Measurements from ENCODE around the gene TRIM31. TPM values are rescaled to one million over a fixed set of nuclear protein-coding genes. Genes with fewer than 3 reads are reported as not detected.

Gene TRIM31
- total RNA-seq, 4 donors from 2014 or later = 1.3 TPM; not detected in 3

DNA sequence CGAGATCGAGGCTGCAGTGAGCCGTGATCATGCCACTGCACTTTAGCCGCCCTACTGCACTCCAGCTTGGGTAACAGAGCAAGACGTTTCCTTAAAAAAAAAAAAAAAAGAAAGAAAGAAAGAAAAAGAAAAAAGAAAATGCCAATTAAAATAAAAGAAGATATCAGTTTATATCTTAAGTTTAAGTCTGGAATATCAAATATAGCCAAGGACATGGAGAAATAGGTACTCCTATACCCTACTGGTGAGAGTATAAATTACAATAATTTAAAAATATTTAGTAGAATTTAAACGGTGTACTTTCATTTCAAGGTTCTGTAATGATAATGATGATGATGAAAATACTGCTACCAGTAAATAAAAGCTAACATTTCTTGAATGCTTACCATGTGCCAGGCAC lies 3.8 kb upstream of the TRIM31 start:
- no peaks in the 10 kb centered on the region for H3K36me3 ChIP-seq
- no peak overlapping the region for H3K27ac ChIP-seq (replicated peaks in 1 of 4)
- H3K9me3 ChIP-seq = no peaks in the 10 kb centered on the region
- intact Hi-C loops (cut with DNase I) = no loop called here
- TF ChIP-seq, protein P1, sequence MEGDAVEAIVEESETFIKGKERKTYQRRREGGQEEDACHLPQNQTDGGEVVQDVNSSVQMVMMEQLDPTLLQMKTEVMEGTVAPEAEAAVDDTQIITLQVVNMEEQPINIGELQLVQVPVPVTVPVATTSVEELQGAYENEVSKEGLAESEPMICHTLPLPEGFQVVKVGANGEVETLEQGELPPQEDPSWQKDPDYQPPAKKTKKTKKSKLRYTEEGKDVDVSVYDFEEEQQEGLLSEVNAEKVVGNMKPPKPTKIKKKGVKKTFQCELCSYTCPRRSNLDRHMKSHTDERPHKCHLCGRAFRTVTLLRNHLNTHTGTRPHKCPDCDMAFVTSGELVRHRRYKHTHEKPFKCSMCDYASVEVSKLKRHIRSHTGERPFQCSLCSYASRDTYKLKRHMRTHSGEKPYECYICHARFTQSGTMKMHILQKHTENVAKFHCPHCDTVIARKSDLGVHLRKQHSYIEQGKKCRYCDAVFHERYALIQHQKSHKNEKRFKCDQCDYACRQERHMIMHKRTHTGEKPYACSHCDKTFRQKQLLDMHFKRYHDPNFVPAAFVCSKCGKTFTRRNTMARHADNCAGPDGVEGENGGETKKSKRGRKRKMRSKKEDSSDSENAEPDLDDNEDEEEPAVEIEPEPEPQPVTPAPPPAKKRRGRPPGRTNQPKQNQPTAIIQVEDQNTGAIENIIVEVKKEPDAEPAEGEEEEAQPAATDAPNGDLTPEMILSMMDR (IDR thresholded peaks at IDR 0.05) = peak in 1 of 3 experiments; percentile 8
- TF ChIP-seq POLR2AphosphoS5 (IDR thresholded peaks at IDR 0.05) = no peak
- no peaks in the 10 kb centered on the region for H3K4me1 ChIP-seq
- 75% methylated on average over 6 of the region's 6 CpGs for WGBS
- H3K27me3 ChIP-seq = peaks cover 0 to 49% (median 5%) of the 10 kb centered on the region in 4 donors
- no peak for DNase-seq (ENCODE audit: extremely low spot score)
- H3K4me3 ChIP-seq = no peak overlapping the region

DNA sequence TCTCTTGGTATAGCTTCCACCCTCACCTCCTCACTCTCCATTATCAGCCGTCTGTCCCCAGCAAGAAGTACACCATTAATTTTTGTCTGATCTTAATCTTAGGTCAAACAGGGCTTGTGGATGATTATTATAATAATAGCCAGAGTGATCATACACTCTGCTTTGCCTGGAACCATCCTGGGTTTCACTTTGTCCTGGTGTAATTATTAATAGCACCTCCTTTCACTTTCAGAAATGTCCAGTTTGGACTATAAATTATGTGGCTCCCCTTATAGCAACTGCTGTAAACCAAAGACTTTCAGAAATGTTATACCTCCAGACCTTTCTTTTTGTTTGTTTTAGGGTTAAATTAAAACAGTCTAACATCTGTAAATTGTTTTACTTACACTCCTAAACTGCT lies 951 bp upstream of the TRIM31 start:
- 71% methylated on average over 1 of the region's 1 CpG for WGBS
- intact Hi-C loops (cut with DNase I) = no loop called here
- Histone ChIP-seq H3K4me1 (no peaks in the 10 kb centered on the region), H3K36me3 (no peaks in the 10 kb centered on the region), H3K27ac (replicated peaks in 1 of 4) (no peak overlapping the region), H3K27me3 (peaks cover 0 to 75% (median 7%) of the 10 kb centered on the region in 4 donors), H3K4me3 (no peak overlapping the region), H3K9me3 (no peaks in the 10 kb centered on the region)
- no peak for DNase-seq (ENCODE audit: extremely low spot score)
- TF ChIP-seq POLR2A (IDR thresholded peaks at IDR 0.05; ENCODE audit: low read depth) (no peak), POLR2AphosphoS5 (IDR thresholded peaks at IDR 0.05) (no peak), EP300 (IDR thresholded peaks at IDR 0.05) (no peak)
- TF ChIP-seq, protein P1 (IDR thresholded peaks at IDR 0.05) = no peak

DNA sequence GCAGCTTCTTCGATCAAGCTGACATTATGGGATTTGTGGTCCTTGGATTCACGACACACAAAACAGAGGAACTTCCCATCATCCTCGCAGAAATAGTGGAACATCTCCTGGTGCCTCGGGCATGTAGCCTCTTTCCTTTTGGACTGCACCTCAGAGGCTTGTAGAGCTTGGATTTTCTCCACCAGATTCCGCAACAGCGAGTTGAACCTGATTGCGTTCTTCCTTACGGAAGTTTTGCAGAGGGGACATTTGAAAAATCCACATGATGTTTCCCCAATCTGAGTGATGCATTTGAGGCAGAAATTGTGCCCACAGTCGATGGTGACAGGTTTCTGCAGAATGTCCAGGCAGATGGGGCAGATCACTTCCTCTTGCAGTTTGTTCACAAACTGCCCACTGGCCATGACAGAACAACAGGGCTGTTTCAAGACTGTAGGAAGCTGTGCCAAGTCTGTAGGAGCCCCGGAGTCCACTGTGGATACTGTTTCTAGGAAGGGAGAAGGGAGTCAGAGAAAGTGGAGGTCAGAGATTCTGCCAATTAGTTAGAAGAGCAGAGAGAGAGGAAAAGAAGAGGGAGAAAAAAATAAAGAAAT lies 392 bp downstream of the TRIM31 start:
- DNase-seq (ENCODE audit: extremely low spot score) = no peak
- Histone ChIP-seq H3K27me3 (peaks cover 0 to 81% (median 7%) of the 10 kb centered on the region in 4 donors), H3K4me3 (no peak overlapping the region), H3K27ac (replicated peaks in 1 of 4) (no peak overlapping the region), H3K4me1 (no peaks in the 10 kb centered on the region), H3K9me3 (no peaks in the 10 kb centered on the region), H3K36me3 (no peaks in the 10 kb centered on the region)
- intact Hi-C loops (cut with DNase I) = no loop called here
- WGBS = 74% methylated on average over 10 of the region's 10 CpGs
- TF ChIP-seq POLR2A (IDR thresholded peaks at IDR 0.05; ENCODE audit: low read depth) = no peak
- TF ChIP-seq POLR2AphosphoS5 (IDR thresholded peaks at IDR 0.05) = no peak

DNA sequence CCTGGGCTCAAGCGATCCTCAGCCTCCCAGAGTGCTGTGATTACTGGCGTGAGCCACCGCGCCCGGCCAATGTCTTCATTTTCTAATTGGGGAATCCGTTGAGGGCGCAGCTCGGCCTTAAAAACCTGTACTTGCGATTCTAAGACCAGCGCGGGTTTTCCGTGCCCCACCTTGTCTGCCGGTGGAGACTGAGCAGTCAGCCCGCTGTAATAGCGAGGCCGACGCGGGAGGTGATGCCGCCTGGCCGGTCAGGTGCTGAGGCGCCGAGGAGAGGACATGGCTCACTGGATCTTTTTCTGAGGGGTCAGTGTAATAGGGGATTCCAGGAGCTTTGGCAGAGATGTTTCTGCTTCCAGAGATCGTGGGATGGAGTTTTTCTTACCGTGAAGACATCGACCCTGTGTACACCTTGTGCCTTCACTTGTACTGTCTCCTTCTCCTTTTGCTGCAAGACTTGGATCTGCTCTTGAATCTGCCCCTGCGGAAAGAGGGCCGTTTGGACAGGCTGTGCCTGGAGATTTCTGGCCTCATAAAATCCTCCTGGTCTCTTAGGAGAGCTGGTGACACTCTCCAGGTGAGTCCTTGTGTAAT lies 1.5 kb downstream of the TRIM31 start:
- DNase-seq (ENCODE audit: extremely low spot score) = no peak
- no peaks in the 10 kb centered on the region for H3K9me3 ChIP-seq
- 52% methylated on average over 27 of the region's 27 CpGs for WGBS
- no peak for TF ChIP-seq EP300 (IDR thresholded peaks at IDR 0.05)
- TF ChIP-seq POLR2A (IDR thresholded peaks at IDR 0.05; ENCODE audit: low read depth) = no peak
- TF ChIP-seq, protein P1 (IDR thresholded peaks at IDR 0.05) = no peak
- TF ChIP-seq POLR2AphosphoS5 (IDR thresholded peaks at IDR 0.05) = no peak
- H3K27ac ChIP-seq (replicated peaks in 1 of 4) = no peak overlapping the region
- no peaks in the 10 kb centered on the region for H3K36me3 ChIP-seq
- no peak overlapping the region for H3K4me3 ChIP-seq
- H3K4me1 ChIP-seq = no peaks in the 10 kb centered on the region
- intact Hi-C loops (cut with DNase I) = no loop called here
- H3K27me3 ChIP-seq = peaks cover 0 to 85% (median 7%) of the 10 kb centered on the region in 4 donors

DNA sequence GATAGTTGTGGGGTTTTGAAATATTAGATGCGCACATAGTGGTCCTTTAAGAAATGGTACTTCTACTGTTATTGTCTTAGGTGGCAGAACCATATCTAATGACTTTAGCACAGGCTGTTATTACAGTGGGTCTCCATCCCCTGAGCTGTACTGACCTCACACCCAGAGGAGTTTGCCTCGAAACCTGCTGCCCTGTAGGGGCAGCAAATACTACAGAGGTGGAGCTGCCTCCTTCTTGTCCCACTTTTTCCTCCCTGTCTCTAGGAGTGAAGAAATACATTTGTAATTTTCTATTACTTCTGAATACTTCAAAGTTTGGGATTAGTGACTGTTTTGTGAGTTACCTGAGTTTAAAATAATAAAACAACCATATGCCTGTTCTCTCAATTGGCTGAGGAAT lies 8.2 kb downstream of the TRIM31 start:
- intact Hi-C loops (cut with DNase I) = loop anchor here (5.0 kb wide), 1 partner anchor 37 kb away; the partner anchor contains the start of gene PPP1R11
- no peak for DNase-seq (ENCODE audit: extremely low spot score)
- peaks cover 32 to 40% (median 37%) of the 10 kb centered on the region in 4 donors for H3K4me1 ChIP-seq
- H3K9me3 ChIP-seq = no peaks in the 10 kb centered on the region
- H3K27me3 ChIP-seq = peaks cover 6 to 57% (median 14%) of the 10 kb centered on the region in 4 donors
- no peaks in the 10 kb centered on the region for H3K36me3 ChIP-seq
- TF ChIP-seq, protein P1 (IDR thresholded peaks at IDR 0.05) = no peak
- TF ChIP-seq EP300 (IDR thresholded peaks at IDR 0.05) (no peak), POLR2AphosphoS5 (IDR thresholded peaks at IDR 0.05) (no peak), POLR2A (IDR thresholded peaks at IDR 0.05; ENCODE audit: low read depth) (no peak)
- no peak overlapping the region for H3K4me3 ChIP-seq
- WGBS = 78% methylated on average over 2 of the region's 2 CpGs
- no peak overlapping the region for H3K27ac ChIP-seq (replicated peaks in 1 of 4)

All from esophagus muscularis mucosa (tissue), 4 donors.